ENCODE results near the gene RGS13.

DNA sequence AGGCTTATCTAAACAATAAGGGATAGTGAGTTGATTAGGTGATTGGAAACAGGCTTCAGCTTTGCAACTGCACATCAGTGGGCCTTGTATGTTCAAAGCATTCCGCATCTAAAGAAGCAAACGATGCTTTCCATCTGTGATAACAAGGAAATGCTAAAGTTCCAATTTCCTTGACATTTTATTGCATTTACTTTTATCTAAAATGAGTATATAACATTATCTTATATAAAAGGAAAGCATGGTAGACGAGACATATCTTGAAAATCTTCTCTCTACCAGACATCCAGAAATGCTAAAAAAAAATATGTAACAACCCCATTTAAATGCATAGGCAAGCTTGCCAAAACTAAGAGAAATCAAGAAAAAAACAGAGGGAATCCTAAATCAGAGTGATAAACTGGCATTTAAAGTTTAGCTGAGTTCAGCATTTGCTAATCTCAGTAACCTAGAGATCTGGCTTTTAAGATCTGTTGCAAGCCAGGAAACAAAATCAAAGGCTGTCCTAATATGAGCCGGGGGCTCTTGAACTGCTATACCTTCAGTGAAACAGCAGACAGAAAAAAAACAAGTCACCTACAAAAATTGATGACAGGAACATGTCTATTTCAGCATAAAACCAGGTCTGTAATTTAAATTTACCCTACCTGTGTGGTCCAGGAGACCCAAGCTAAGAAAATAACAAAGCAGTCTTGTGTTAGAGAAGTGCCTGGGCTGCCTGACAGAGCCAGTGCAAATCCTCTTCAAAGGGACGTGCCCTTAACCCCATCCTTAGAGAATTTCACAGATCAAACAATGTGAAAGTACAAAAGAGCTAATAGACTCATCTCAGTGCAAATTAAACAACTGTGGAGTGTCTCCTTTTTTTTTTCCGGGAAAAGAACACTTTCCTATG lies 3.1 kb upstream of the RGS13 start:
- TF ChIP-seq, protein P1, sequence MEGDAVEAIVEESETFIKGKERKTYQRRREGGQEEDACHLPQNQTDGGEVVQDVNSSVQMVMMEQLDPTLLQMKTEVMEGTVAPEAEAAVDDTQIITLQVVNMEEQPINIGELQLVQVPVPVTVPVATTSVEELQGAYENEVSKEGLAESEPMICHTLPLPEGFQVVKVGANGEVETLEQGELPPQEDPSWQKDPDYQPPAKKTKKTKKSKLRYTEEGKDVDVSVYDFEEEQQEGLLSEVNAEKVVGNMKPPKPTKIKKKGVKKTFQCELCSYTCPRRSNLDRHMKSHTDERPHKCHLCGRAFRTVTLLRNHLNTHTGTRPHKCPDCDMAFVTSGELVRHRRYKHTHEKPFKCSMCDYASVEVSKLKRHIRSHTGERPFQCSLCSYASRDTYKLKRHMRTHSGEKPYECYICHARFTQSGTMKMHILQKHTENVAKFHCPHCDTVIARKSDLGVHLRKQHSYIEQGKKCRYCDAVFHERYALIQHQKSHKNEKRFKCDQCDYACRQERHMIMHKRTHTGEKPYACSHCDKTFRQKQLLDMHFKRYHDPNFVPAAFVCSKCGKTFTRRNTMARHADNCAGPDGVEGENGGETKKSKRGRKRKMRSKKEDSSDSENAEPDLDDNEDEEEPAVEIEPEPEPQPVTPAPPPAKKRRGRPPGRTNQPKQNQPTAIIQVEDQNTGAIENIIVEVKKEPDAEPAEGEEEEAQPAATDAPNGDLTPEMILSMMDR (IDR thresholded peaks at IDR 0.05) = no peak
- no peak for TF ChIP-seq POLR2A (IDR thresholded peaks at IDR 0.05)
